ENCODE results near the gene DPP9. TPM values are rescaled to one million over a fixed set of nuclear protein-coding genes. Genes with fewer than 3 reads are reported as not detected.
A peak's percentile ranks its signal among the peaks of the same experiment; 100 is the strongest.

The DPP9 gene
- total and polyA plus RNA-seq, 2 of the 13 experiments (the other 11 are each of a cell fraction or from before 2014, with no cell fraction given) = 8.4 to 25.8 TPM

DNA sequence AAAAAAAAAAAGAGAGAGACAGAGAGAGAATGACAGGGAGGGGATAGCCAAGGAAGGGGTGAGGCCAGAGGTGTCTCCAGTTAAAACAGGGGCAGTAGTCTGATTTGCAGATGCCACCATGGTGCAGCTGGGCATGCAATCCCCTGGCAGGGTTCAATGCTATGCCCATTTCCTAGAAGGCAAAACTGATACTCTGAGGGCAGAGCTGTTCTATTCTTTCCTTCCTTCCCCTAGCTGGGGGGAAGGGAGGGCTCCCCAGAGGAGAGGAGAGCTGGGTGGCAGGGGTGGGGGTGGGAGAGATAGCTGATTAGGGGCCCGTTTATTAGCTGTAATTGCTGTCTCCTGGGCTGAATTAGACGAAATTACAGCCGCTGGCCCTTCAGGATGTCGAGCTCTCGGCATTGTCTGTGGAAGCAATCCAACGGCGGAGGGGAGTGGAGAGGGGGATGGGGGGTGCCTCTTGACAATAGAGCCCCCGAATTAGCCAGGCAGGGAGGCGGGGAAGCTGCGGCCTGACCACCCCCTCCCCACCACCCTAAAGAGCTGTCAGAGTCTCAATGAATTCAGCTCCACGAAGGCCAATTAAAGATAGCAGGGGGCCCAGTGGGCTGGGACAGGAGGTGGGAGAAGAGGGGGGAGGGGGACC, 14.4 kb upstream of the DPP9 start:
- POLR2A ChIA-PET = interaction anchor here (0.9 kb wide), 1 partner anchor 14 kb away, joined by 3 read pairs; no protein-coding TSS in a partner anchor
- H3K27me3 ChIP-seq (ENCODE audit: control insufficient read depth in 1 of 2, insufficient read depth in 2 of 2, low read length in 2 of 2) = peaks cover 5 to 14% of the 10 kb centered on the region in 2 experiments; a peak in 3 of 5 replicates
- in situ Hi-C loops (cut with HindIII; ENCODE audit: extremely low pct_ligation_motif_present, low pct_unique_long_range_greater_than_20kb) = no loop called here
- CTCF ChIA-PET (ENCODE audit: low intra/inter-chr PET ratio, low total read pairs) = no interaction called here
- WGBS (ENCODE audit: low lambda C conversion rate) = 8% methylated on average over 11 of the region's 11 CpGs
- intact Hi-C loops (cut with micrococcal nuclease; ENCODE audit: unreplicated experiment) = no loop called here
- TF ChIP-seq HNRNPK (IDR thresholded peaks at IDR 0.05; ENCODE audit: low read depth, low read length, poor library complexity, severe bottlenecking) (no peak), KDM6A (CRISPR knock-in tag; IDR thresholded peaks at IDR 0.05; ENCODE audit: low read depth) (no peak), ZNF749 (CRISPR knock-in tag; IDR thresholded peaks at IDR 0.05; ENCODE audit: borderline replicate concordance) (no peak), ZNF577 (CRISPR knock-in tag; IDR thresholded peaks at IDR 0.05; ENCODE audit: borderline replicate concordance, low read depth) (no peak)
- no peak overlapping the region for H2AFZ ChIP-seq (ENCODE audit: low read length)
- no peak overlapping the region for H3K9ac ChIP-seq (ENCODE audit: insufficient read depth, low read depth, low read length)
- H4K20me1 ChIP-seq (ENCODE audit: insufficient read depth, low read length) = no peaks in the 10 kb centered on the region
- H3K4me1 ChIP-seq (ENCODE audit: insufficient read depth, low read length) = peaks cover 13% of the 10 kb centered on the region
- no peak overlapping the region for H3K27ac ChIP-seq (ENCODE audit: extremely low read length, insufficient read depth, low read length)
- no peaks in the 10 kb centered on the region for H3K79me2 ChIP-seq (ENCODE audit: insufficient read depth, low read length)
- no peaks in the 10 kb centered on the region for H3K9me3 ChIP-seq (ENCODE audit: low read length)
- ATAC-seq (no peak), FAIRE-seq (no peak), DNase-seq (ENCODE audit: low spot score) (no peak)
- no TSS peak for BruUV-seq (replicated peaks)
- no peaks in the 10 kb centered on the region for H3K36me3 ChIP-seq (replicated peaks in 1 of 2; ENCODE audit: control insufficient read depth in 1 of 2, insufficient read depth in 2 of 2, low read length in 2 of 2)
- H3K4me2 ChIP-seq (ENCODE audit: low read depth, low read length) = no peak overlapping the region
- no peak overlapping the region for H3K4me3 ChIP-seq (replicated peaks in 1 of 3; ENCODE audit: insufficient read depth in 1 of 3, low read depth in 2 of 3, low read length in 3 of 3)

DNA sequence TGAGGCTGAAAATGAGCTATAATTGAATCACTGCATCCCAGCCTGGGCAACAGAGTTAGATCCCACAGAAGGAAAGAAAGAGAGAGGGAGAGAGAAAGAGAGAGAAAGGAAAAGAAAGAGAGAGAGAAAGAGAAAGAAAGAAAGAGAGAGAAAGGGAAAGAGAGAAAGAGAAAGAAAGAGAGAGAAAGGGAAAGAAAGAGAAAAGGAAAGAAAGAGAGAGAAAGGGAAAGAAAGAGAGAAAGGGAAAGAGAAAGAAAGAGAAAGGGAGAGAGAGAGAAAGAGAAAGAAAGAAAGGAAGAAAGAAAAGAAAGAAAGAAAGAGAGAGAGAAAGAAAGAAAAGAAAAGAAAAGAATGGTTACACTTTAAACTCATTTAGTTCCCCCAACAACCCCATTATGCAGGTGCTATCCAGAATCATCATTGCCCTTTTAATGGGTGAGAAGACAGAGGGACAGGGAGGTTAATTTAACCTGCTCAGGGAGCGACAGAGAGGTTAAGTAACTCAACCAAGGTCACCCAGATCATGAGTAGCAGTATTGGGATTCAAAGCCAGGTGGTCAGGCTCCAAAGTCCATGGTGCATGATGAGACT, 10.2 kb upstream of the DPP9 start:
- Histone ChIP-seq H3K36me3 (replicated peaks in 1 of 2; ENCODE audit: control insufficient read depth in 1 of 2, insufficient read depth in 2 of 2, low read length in 2 of 2) (no peaks in the 10 kb centered on the region), H4K20me1 (ENCODE audit: insufficient read depth, low read length) (no peaks in the 10 kb centered on the region), H3K4me3 (replicated peaks in 1 of 3; ENCODE audit: insufficient read depth in 1 of 3, low read depth in 2 of 3, low read length in 3 of 3) (no peak overlapping the region), H3K9me3 (ENCODE audit: low read length) (no peaks in the 10 kb centered on the region), H3K27me3 (ENCODE audit: control insufficient read depth in 1 of 2, insufficient read depth in 2 of 2, low read length in 2 of 2) (peaks cover 0 to 6% of the 10 kb centered on the region in 2 experiments; a peak in 1 of 5 replicates), H3K79me2 (ENCODE audit: insufficient read depth, low read length) (no peaks in the 10 kb centered on the region), H3K4me2 (ENCODE audit: low read depth, low read length) (no peak overlapping the region), H3K4me1 (ENCODE audit: insufficient read depth, low read length) (peaks cover 23% of the 10 kb centered on the region), H3K27ac (ENCODE audit: extremely low read length, insufficient read depth, low read length) (no peak overlapping the region), H3K9ac (ENCODE audit: insufficient read depth, low read depth, low read length) (no peak overlapping the region), H2AFZ (ENCODE audit: low read length) (no peak overlapping the region)
- POLR2A ChIA-PET = interaction anchor here (1.9 kb wide), 1 partner anchor 57 kb away, joined by 12 read pairs; the partner anchor contains the start of gene FEM1A
- no peak for TF ChIP-seq ZNF468 (CRISPR knock-in tag; IDR thresholded peaks at IDR 0.05)
- TF ChIP-seq, protein P1, sequence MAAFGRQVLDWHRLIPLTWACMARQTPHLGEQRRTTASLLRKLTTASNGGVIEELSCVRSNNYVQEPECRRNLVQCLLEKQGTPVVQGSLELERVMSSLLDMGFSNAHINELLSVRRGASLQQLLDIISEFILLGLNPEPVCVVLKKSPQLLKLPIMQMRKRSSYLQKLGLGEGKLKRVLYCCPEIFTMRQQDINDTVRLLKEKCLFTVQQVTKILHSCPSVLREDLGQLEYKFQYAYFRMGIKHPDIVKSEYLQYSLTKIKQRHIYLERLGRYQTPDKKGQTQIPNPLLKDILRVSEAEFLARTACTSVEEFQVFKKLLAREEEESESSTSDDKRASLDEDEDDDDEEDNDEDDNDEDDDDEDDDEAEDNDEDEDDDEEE (CRISPR knock-in tag; IDR thresholded peaks at IDR 0.05) = no peak
- TF ChIP-seq NBN (conservative IDR thresholded peaks at IDR 0.05) = 0 out of 2 replicates have a peak, but pooled peaks have one; percentile 4
- TF ChIP-seq ZNF839 (CRISPR knock-in tag; IDR thresholded peaks at IDR 0.05; ENCODE audit: borderline replicate concordance) = no peak
- TF ChIP-seq, protein P2, sequence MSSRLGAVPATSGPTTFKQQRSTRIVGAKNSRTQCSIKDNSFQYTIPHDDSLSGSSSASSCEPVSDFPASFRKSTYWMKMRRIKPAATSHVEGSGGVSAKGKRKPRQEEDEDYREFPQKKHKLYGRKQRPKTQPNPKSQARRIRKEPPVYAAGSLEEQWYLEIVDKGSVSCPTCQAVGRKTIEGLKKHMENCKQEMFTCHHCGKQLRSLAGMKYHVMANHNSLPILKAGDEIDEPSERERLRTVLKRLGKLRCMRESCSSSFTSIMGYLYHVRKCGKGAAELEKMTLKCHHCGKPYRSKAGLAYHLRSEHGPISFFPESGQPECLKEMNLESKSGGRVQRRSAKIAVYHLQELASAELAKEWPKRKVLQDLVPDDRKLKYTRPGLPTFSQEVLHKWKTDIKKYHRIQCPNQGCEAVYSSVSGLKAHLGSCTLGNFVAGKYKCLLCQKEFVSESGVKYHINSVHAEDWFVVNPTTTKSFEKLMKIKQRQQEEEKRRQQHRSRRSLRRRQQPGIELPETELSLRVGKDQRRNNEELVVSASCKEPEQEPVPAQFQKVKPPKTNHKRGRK (CRISPR knock-in tag; IDR thresholded peaks at IDR 0.05) = 0 out of 2 replicates have a peak, but pooled peaks have one; percentile 45
- CTCF ChIA-PET (ENCODE audit: low intra/inter-chr PET ratio, low total read pairs) = interaction anchor here (5.1 to 5.7 kb wide), 2 partner anchors 57 to 70 kb away, joined by 59 to 68 read pairs; partner anchors contain the start of gene FEM1A
- no peak for ATAC-seq
- BruUV-seq (replicated peaks) = no TSS peak
- in situ Hi-C loops (cut with HindIII; ENCODE audit: extremely low pct_ligation_motif_present, low pct_unique_long_range_greater_than_20kb) (loop anchor here (5.0 kb wide), 1 partner anchor 58 kb away; the partner anchor contains the start of gene FEM1A), intact Hi-C loops (cut with micrococcal nuclease; ENCODE audit: unreplicated experiment) (no loop called here)
- WGBS (ENCODE audit: low lambda C conversion rate) = 0% methylated on average over 1 of the region's 1 CpG
- no peak for DNase-seq (ENCODE audit: low spot score)
- no peak for FAIRE-seq
